Esophagus squamous epithelium (tissue), 4 donors: ENCODE results near the gene ALDH1A3.

Experiments
- POLR2A ChIP-seq, 4 donors: fragments of 450-650 bp; IDR thresholded peaks; one replicate each; pipeline ENCODE4 v1.6.1; 2017; ENCODE audit warnings: antibody characterized with exemption in 4 of 4, mild to moderate bottlenecking in 4 of 4, moderate library complexity in 3 of 4
- TF ChIP-seq, protein P1 (sequence below), 6 experiments: fragments of 450-650 bp in 4 of 6; fragments of 200-600 bp in 2 of 6; sonication (generic) in 2 of 6; IDR thresholded peaks; one replicate each; pipeline ENCODE4 v1.5.1; 2016 to 2019; ENCODE audit warnings: antibody characterized with exemption in 6 of 6, mild to moderate bottlenecking in 4 of 6, moderate library complexity in 4 of 6

DNA sequence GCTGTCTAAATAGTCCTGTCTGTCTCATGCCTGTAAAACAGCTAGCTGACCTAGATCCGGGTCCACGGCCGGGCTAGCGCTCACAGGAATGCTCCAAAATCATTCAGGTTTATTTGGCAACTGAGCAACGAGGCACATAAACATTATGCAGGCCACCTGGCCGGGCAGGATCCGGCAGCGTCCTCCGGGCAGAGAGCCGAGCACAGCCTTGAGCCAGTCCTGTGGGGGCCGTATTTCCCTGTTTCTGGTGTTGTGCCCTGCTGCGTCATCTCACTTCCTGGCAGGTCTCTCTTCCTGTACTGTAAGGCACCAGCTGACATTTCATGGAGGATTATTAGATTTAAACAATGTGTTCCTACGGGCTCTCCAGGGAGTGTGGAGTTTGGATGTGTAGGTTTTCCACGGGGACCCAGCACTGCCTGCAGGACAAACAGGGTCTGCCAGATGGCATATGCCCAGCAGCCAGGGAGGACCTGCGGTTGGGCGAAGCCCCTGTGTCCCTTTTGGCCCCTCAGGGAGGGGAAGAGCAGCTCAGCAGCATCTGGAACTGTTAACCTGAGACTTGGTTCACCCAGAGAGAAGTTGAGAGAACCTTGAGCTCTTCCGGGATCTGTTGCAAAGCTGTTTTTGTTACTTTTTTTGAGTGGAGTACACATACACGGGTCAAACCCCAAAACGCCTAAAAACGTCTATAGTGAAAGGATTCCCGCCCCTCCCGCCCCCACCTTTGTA is 23.0 kb downstream of the ALDH1A3 start:
- TF ChIP-seq, protein P1, sequence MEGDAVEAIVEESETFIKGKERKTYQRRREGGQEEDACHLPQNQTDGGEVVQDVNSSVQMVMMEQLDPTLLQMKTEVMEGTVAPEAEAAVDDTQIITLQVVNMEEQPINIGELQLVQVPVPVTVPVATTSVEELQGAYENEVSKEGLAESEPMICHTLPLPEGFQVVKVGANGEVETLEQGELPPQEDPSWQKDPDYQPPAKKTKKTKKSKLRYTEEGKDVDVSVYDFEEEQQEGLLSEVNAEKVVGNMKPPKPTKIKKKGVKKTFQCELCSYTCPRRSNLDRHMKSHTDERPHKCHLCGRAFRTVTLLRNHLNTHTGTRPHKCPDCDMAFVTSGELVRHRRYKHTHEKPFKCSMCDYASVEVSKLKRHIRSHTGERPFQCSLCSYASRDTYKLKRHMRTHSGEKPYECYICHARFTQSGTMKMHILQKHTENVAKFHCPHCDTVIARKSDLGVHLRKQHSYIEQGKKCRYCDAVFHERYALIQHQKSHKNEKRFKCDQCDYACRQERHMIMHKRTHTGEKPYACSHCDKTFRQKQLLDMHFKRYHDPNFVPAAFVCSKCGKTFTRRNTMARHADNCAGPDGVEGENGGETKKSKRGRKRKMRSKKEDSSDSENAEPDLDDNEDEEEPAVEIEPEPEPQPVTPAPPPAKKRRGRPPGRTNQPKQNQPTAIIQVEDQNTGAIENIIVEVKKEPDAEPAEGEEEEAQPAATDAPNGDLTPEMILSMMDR (IDR thresholded peaks at IDR 0.05) = peak in 1 of 6 experiments; percentile 10
- TF ChIP-seq POLR2A (IDR thresholded peaks at IDR 0.05) = no peak
